ENCODE measurements around the gene CHRD. TPM values are rescaled to one million over a fixed set of nuclear protein-coding genes. Genes with fewer than 3 reads are reported as not detected.
A peak's percentile ranks its signal among the peaks of the same experiment; 100 is the strongest.

CHRD gene
- total and polyA plus RNA-seq, 9 of the 15 experiments (the other 6 are each of a cell fraction or from before 2014, with no cell fraction given): 0.11 to 1.3 (median 0.59) TPM; not detected in 3

DNA sequence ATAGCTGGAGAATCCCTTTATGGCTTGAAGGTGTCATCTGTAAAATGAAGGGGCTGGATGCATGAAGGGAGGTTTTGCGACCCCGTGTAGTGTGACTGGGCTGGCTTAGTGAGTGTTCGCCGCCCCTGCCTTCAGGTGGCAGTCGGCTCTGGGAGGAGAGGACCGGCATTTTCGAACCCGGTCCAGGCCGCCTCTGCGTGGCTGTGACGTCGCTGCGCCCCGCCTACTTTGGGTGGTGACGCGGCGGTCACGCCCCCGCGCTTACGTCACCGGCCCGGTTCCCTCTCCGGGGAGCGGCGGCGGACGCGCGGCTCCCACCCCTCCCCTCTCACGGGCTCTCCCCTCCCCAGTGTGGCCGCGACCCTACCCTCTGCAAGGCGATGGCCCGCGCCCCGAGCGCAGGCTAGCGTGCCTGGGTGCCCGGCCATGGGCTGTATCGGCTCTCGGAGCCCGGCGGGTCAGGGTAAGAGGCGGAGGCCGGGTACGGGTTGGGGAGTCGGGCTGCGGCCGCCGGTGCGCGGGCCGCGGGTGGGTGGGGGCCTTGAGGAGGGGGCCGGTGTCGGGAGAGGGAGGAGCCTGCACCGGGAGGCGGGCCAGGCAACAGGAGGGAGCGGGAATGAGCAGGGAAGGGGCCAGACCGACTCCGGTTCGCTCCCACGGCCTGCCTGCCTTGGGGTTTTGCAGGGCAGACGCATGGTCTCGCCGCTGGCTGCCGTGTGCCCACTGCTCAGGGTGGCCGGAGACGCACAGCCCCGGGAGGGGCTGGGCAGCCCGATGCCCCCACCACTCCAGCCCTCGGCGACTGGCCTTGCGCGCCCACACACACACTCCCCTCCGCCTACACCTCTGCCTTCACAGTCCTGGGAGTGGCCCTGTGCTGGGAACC, 44.0 kb upstream of the CHRD start (continued):
- TF ChIP-seq, protein P1, sequence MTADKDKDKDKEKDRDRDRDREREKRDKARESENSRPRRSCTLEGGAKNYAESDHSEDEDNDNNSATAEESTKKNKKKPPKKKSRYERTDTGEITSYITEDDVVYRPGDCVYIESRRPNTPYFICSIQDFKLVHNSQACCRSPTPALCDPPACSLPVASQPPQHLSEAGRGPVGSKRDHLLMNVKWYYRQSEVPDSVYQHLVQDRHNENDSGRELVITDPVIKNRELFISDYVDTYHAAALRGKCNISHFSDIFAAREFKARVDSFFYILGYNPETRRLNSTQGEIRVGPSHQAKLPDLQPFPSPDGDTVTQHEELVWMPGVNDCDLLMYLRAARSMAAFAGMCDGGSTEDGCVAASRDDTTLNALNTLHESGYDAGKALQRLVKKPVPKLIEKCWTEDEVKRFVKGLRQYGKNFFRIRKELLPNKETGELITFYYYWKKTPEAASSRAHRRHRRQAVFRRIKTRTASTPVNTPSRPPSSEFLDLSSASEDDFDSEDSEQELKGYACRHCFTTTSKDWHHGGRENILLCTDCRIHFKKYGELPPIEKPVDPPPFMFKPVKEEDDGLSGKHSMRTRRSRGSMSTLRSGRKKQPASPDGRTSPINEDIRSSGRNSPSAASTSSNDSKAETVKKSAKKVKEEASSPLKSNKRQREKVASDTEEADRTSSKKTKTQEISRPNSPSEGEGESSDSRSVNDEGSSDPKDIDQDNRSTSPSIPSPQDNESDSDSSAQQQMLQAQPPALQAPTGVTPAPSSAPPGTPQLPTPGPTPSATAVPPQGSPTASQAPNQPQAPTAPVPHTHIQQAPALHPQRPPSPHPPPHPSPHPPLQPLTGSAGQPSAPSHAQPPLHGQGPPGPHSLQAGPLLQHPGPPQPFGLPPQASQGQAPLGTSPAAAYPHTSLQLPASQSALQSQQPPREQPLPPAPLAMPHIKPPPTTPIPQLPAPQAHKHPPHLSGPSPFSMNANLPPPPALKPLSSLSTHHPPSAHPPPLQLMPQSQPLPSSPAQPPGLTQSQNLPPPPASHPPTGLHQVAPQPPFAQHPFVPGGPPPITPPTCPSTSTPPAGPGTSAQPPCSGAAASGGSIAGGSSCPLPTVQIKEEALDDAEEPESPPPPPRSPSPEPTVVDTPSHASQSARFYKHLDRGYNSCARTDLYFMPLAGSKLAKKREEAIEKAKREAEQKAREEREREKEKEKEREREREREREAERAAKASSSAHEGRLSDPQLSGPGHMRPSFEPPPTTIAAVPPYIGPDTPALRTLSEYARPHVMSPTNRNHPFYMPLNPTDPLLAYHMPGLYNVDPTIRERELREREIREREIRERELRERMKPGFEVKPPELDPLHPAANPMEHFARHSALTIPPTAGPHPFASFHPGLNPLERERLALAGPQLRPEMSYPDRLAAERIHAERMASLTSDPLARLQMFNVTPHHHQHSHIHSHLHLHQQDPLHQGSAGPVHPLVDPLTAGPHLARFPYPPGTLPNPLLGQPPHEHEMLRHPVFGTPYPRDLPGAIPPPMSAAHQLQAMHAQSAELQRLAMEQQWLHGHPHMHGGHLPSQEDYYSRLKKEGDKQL (CRISPR knock-in tag; IDR thresholded peaks at IDR 0.05; ENCODE audit: borderline replicate concordance): no peak
- TF ChIP-seq SMC3 (conservative IDR thresholded peaks at IDR 0.05; ENCODE audit: insufficient read depth, low read depth, low read length) (no peak), ZNF212 (CRISPR knock-in tag; IDR thresholded peaks at IDR 0.05) (no peak), ATF7 (IDR thresholded peaks at IDR 0.05) (peak; percentile 96), PHB (CRISPR knock-in tag; IDR thresholded peaks at IDR 0.05) (no peak), NFE2 (IDR thresholded peaks at IDR 0.05; ENCODE audit: low read depth) (no peak), ESRRB (CRISPR knock-in tag; IDR thresholded peaks at IDR 0.05; ENCODE audit: borderline replicate concordance) (no peak), ZBTB7A (IDR thresholded peaks at IDR 0.05; ENCODE audit: borderline replicate concordance, control insufficient read depth, low read depth, low read length) (peak; percentile 58; the same call in 1 of the 2 replicates), CEBPG (CRISPR knock-in tag; IDR thresholded peaks at IDR 0.05) (peak; percentile 69), CEBPG (tag; conservative IDR thresholded peaks at IDR 0.05 in 1 of 2, IDR thresholded peaks at IDR 0.05 in 1 of 2) (peak in 1 of 2 experiments; percentile 40; a peak in 1 of 4 replicates), KDM4B (IDR thresholded peaks at IDR 0.05; ENCODE audit: borderline replicate concordance in 2 of 2, low read depth in 1 of 2) (0 out of 4 replicates have a peak, but pooled peaks of 1 of the 2 experiments have one; percentile 41), MTA2 (IDR thresholded peaks at IDR 0.05; ENCODE audit: low read depth) (no peak), KAT8 (IDR thresholded peaks at IDR 0.05; ENCODE audit: low read depth) (no peak)
- TF ChIP-seq, protein P2, sequence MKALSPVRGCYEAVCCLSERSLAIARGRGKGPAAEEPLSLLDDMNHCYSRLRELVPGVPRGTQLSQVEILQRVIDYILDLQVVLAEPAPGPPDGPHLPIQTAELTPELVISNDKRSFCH (CRISPR knock-in tag; IDR thresholded peaks at IDR 0.05): no peak
- TF ChIP-seq, protein P2 (tag; IDR thresholded peaks at IDR 0.05): no peak
- TF ChIP-seq, protein P3, sequence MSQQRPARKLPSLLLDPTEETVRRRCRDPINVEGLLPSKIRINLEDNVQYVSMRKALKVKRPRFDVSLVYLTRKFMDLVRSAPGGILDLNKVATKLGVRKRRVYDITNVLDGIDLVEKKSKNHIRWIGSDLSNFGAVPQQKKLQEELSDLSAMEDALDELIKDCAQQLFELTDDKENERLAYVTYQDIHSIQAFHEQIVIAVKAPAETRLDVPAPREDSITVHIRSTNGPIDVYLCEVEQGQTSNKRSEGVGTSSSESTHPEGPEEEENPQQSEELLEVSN (IDR thresholded peaks at IDR 0.05; ENCODE audit: borderline replicate concordance in 1 of 2, extremely low read depth in 1 of 2, insufficient read depth in 1 of 2, insufficient read length in 1 of 2, low read depth in 1 of 2, low read length in 1 of 2, poor library complexity in 1 of 2, severe bottlenecking in 1 of 2): peak in 1 of 2 experiments; percentile 35

Measured in K562 (cell line).